K562 (cell line): Measurements from ENCODE around the gene GATAD2B. TPM values are rescaled to one million over a fixed set of nuclear protein-coding genes. Genes with fewer than 3 reads are reported as not detected.

Experiments used
- ADNP ChIP-seq: fragments of 200-800 bp; sonication (Bioruptor generic); IDR thresholded peaks from 2 replicates; pipeline ENCODE4 v1.6.1; 2016; ENCODE audit warnings: missing genetic modification characterization, missing compliant biosample characterization
- CC2D1A ChIP-seq: fragments of 450-650 bp; IDR thresholded peaks from 2 replicates; pipeline ENCODE4 v1.6.1; 2017; ENCODE audit warnings: mild to moderate bottlenecking
- DEAF1 ChIP-seq: fragments of 450-650 bp; formaldehyde crosslinking; IDR thresholded peaks from 2 replicates; pipeline ENCODE4 v1.4.0; 2020; ENCODE audit warnings: mild to moderate bottlenecking, moderate library complexity
- HDAC3 ChIP-seq: fragments of 450-650 bp; IDR thresholded peaks from 2 replicates; pipeline ENCODE4 v1.6.1; 2018; ENCODE audit warnings: borderline replicate concordance, mild to moderate bottlenecking, moderate library complexity; ENCODE audit not compliant: partially characterized antibody
- JUNB ChIP-seq: fragments of 450-650 bp; formaldehyde crosslinking; conservative IDR thresholded peaks from 2 replicates; pipeline ENCODE4 v1.4.0; 2020; ENCODE audit warnings: mild to moderate bottlenecking
- JUND ChIP-seq, 2 experiments: IDR thresholded peaks; 2 replicates in 1 of 2; 3 replicates in 1 of 2; pipeline ENCODE4 v1.6.1; 2011; ENCODE audit warnings: borderline replicate concordance in 2 of 2, low read depth in 2 of 2, low read length in 2 of 2, improper control_type of control experiment in 1 of 2, missing biosample characterization in 1 of 2, missing genetic modification characterization in 1 of 2, missing genetic modification reagents in 1 of 2
- MLX ChIP-seq, 2 experiments: fragments of 450-650 bp in 1 of 2; sonication (generic) in 1 of 2; formaldehyde crosslinking; conservative IDR thresholded peaks; 2 replicates each; pipeline versions ENCODE4 v1.4.0 to v1.8.1; 2020 to 2022; ENCODE audit warnings: mild to moderate bottlenecking in 1 of 2, missing genetic modification reagents in 1 of 2
- MNT ChIP-seq, 2 experiments: fragments of 450-650 bp; conservative IDR thresholded peaks; 2 replicates each; pipeline ENCODE4 v1.6.1; 2017; ENCODE audit warnings: mild to moderate bottlenecking in 2 of 2, moderate library complexity in 2 of 2
- SETDB1 ChIP-seq: IDR thresholded peaks from one replicate; pipeline ENCODE4 v1.6.1; 2012; ENCODE audit warnings: low read length, control low read depth, inconsistent platforms
- SP2 ChIP-seq: IDR thresholded peaks from 2 replicates; pipeline ENCODE4 v1.6.1; 2011; ENCODE audit warnings: mild to moderate bottlenecking, low read depth, low read length, moderate library complexity; ENCODE audit not compliant: poor library complexity, severe bottlenecking; ENCODE audit errors: extremely low read depth
- SRSF3 ChIP-seq: fragments of 200-400 bp; formaldehyde crosslinking; IDR thresholded peaks from 2 replicates; pipeline ENCODE4 v1.6.1; 2016; ENCODE audit warnings: mild to moderate bottlenecking, low read length, moderate library complexity; ENCODE audit not compliant: insufficient read depth
- ZNF121 ChIP-seq: sonication (generic); formaldehyde crosslinking; conservative IDR thresholded peaks from 2 replicates; pipeline ENCODE4 v1.8.0; 2022; ENCODE audit warnings: missing genetic modification reagents
- ZNF175 ChIP-seq: fragments of 200-800 bp; sonication (Bioruptor generic); IDR thresholded peaks from 2 replicates; pipeline ENCODE4 v1.6.1; 2016; ENCODE audit warnings: low read depth, mild to moderate bottlenecking, missing genetic modification characterization, missing compliant biosample characterization
- ZNF699 ChIP-seq: fragments of 250-450 bp; sonication (Bioruptor Pico); IDR thresholded peaks from 2 replicates; pipeline ENCODE4 v1.8.0; 2021; ENCODE audit warnings: mild to moderate bottlenecking, moderate library complexity; ENCODE audit not compliant: insufficient replicate concordance
- ZNF707 ChIP-seq: fragments of 250-450 bp; sonication (Bioruptor Pico); conservative IDR thresholded peaks from 2 replicates; pipeline ENCODE4 v1.8.0; 2022; ENCODE audit warnings: inconsistent platforms, mild to moderate bottlenecking, moderate library complexity
- ZNF76 ChIP-seq: fragments of 250-450 bp; sonication (Bioruptor Pico); IDR thresholded peaks from 2 replicates; pipeline ENCODE4 v1.4.0; 2020; ENCODE audit warnings: mild to moderate bottlenecking, moderate library complexity, borderline replicate concordance
- polyA plus RNA-seq, 8 experiments: library from polyadenylated mRNA; depleted of rRNA in 4 of 8; stranded (reverse) in 5 of 8; unstranded in 3 of 8; fragments of >200 nt; fragmentation: Nextera tagmentation in 2 of 8; fragmentation: Illumina TruSeq in 1 of 8; extraction: Ambion mirVana in 2 of 8; extraction: Trizol in 1 of 8; gene quantifications; 2 replicates each; pipeline versions ENCODE4 v1.2.1 to v1.2.3, GENCODE V29; 2011 to 2014; ENCODE audit warnings: inconsistent platforms in 1 of 8, missing spikeins in 1 of 8
- total RNA-seq, 7 experiments: library from RNA; depleted of rRNA in 6 of 7; stranded (reverse); fragments of >200 nt in 6 of 7; fragmentation: Illumina TruSeq in 2 of 7; extraction: Trizol in 2 of 7; gene quantifications; 2 replicates each; pipeline versions ENCODE4 v1.2.1 to v1.2.3, GENCODE V29; 2011 to 2021; ENCODE audit warnings: low replicate concordance in 1 of 7

The GATAD2B gene
- total and polyA plus RNA-seq, 9 of the 15 experiments (the other 6 are each of a cell fraction or from before 2014, with no cell fraction given), result 1.5 to 40.2 (median 4.9) TPM

DNA sequence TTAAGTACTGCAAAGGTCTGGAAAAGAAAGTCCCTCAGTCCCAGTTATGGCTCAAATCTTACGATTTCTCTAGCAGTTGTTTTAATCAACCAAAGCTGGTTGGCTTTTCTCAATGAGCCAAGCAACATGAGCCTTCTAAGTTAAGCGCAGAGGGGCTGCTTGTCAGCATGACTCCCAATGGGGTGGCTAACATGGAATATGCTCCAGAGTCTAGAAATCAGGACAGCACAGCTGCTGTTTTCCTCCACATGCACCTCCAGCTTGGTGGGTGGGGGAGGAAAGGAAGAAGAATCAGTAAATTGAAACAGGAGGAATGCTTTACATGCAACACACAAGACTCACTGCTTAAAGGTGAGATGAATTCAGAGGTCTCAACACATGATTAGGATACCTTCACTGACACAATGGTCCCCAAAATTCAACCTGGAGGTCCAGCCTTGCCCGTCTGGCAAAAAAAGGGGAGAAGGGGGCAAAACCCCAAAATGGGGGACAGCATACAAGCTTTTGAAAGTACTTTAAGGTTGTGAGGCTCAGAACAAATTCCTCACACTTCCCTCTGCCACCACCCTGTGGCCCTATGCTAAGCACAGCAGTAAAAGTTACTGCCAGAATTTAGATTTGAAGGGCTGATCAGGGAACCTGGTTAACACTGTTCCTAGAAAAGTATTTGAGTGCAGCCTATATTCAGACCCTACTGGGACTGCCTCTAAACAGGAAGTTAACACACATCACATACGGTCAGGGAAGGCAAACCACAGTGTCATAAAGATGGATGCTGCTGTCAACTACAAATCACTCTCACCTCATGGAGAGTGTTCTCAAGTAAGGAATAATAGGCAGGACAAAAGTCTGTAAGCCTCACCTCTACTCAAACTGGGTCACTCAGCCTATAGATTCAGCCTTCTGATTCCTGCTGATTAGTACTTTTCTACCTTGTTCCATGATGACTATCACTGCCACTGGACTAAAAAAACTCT is 2.6 kb downstream of the GATAD2B start (continued):
- TF ChIP-seq MLX (CRISPR knock-in tag; conservative IDR thresholded peaks at IDR 0.05) (no peak), ZNF76 (CRISPR knock-in tag) (no peak), ZNF707 (CRISPR knock-in tag) (no peak), SETDB1 (no peak), SP2 (no peak), ZNF699 (no peak), DEAF1 (CRISPR knock-in tag) (peak; percentile 25; the same call in 1 of the 2 replicates), JUND (IDR thresholded peaks at IDR 0.05; ENCODE audit: borderline replicate concordance, low read depth, low read length) (no peak), JUND (tag; IDR thresholded peaks at IDR 0.05; ENCODE audit: borderline replicate concordance, low read depth, low read length) (peak; percentile 49; the same call in 1 of the 3 replicates), HDAC3 (peak; percentile 22), JUNB (CRISPR knock-in tag) (no peak), SRSF3 (no peak), CC2D1A (no peak), MNT (conservative IDR thresholded peaks at IDR 0.05) (peak in 1 of 2 experiments; percentile 58; a peak in 1 of 4 replicates), ZNF121 (CRISPR knock-in tag) (no peak), ADNP (no peak), ZNF175 (CRISPR knock-in tag) (no peak)
